NCI-H2081 (cell line): ENCODE results near the gene NLRX1.
"Not testable (repeated sequence)": the region's sequence is repeated elsewhere in the genome, so short reads cannot be mapped to it uniquely, and the experiment has no call there.

Source experiments
- DNase-seq, 2 experiments: peaks; one replicate each; lab custom pipeline; 2025; lab: John Stamatoyannopoulos, UW

NLRX1 gene

GRCh38 chr11:119153049-119153818, 15.3 kb upstream of the NLRX1 start:
- DNase-seq = no peak

- no peak for DNase-seq
These were observed 14.3 kb upstream of the NLRX1 start for GRCh38 chr11:119154178-119154577.

GRCh38 chr11:119155733-119156492, 12.6 kb upstream of the NLRX1 start:
- DNase-seq = no peak

- no peak for DNase-seq
These were observed 12.0 kb upstream of the NLRX1 start for GRCh38 chr11:119156496-119156895.

- no peak for DNase-seq
These were observed 11.5 kb upstream of the NLRX1 start for GRCh38 chr11:119157063-119157462.

GRCh38 chr11:119158467-119158866, 10.1 kb upstream of the NLRX1 start:
- DNase-seq = no peak

- DNase-seq = no peak
These were observed 8.4 kb upstream of the NLRX1 start for GRCh38 chr11:119160151-119160550.

- DNase-seq = no peak
These were observed 6.7 kb upstream of the NLRX1 start for GRCh38 chr11:119161871-119162270.

GRCh38 chr11:119166368-119167076, 2.0 kb upstream of the NLRX1 start:
- no peak for DNase-seq

- not testable (repeated sequence) for DNase-seq
These were observed 1.5 kb upstream of the NLRX1 start for GRCh38 chr11:119167077-119167458.

- no peak for DNase-seq
These were observed 592 bp upstream of the NLRX1 start for GRCh38 chr11:119167933-119168332.

GRCh38 chr11:119169282-119169719, 776 bp downstream of the NLRX1 start:
- DNase-seq = no peak

GRCh38 chr11:119172513-119172912, 4.0 kb downstream of the NLRX1 start:
- no peak for DNase-seq

GRCh38 chr11:119173453-119173852, 4.9 kb downstream of the NLRX1 start:
- DNase-seq = no peak

- no peak for DNase-seq
These were observed 7.1 kb downstream of the NLRX1 start for GRCh38 chr11:119175493-119176077.

GRCh38 chr11:119178166-119178680, 9.7 kb downstream of the NLRX1 start:
- DNase-seq = no peak

GRCh38 chr11:119179342-119179741, 10.8 kb downstream of the NLRX1 start:
- no peak for DNase-seq

GRCh38 chr11:119179983-119180382, 11.5 kb downstream of the NLRX1 start:
- DNase-seq = peak; percentile 48 to 70

- peak in 1 of 2 experiments; percentile 14 for DNase-seq
These were observed 12.5 kb downstream of the NLRX1 start for GRCh38 chr11:119180729-119181676.

- peak; percentile 74 to 88 for DNase-seq
These were observed 13.3 kb downstream of the NLRX1 start for GRCh38 chr11:119181677-119182412.
